K562 (cell line): ENCODE results near the gene CHCHD10. TPM values are rescaled to one million over a fixed set of nuclear protein-coding genes. Genes with fewer than 3 reads are reported as not detected.

Source experiments
- ATF7 ChIP-seq: fragments of 450-650 bp; IDR thresholded peaks from 2 replicates; pipeline ENCODE4 v1.7.1; 2014; ENCODE audit warnings: mild to moderate bottlenecking, moderate library complexity
- BCLAF1 ChIP-seq, 2 experiments: fragments of 450-650 bp in 1 of 2; IDR thresholded peaks; 2 replicates each; pipeline ENCODE4 v1.6.1; 2011 to 2017; ENCODE audit warnings: low read depth in 2 of 2, antibody characterized with exemption in 1 of 2, borderline replicate concordance in 1 of 2, low read length in 1 of 2, mild to moderate bottlenecking in 1 of 2, mixed read lengths in 1 of 2; ENCODE audit not compliant: control insufficient read depth in 1 of 2
- CSDE1 ChIP-seq, 2 experiments: fragments of 450-650 bp; IDR thresholded peaks; 2 replicates each; pipeline ENCODE4 v1.6.1; 2016; ENCODE audit warnings: mild to moderate bottlenecking in 1 of 2
- GTF2E2 ChIP-seq: fragments of 200-800 bp; sonication (Bioruptor generic); IDR thresholded peaks from 2 replicates; pipeline ENCODE4 v1.6.1; 2016; ENCODE audit warnings: missing genetic modification characterization, missing compliant biosample characterization
- HDAC8 ChIP-seq: fragments of 450-650 bp; IDR thresholded peaks from 2 replicates; pipeline ENCODE4 v1.6.1; 2016; ENCODE audit warnings: mild to moderate bottlenecking, missing genetic modification characterization, moderate library complexity, missing compliant biosample characterization
- MAFK ChIP-seq: IDR thresholded peaks from 2 replicates; pipeline ENCODE4 v1.6.1; 2011; ENCODE audit warnings: low read length, improper control_type of control experiment
- MAX ChIP-seq: sonication (generic); formaldehyde crosslinking; IDR thresholded peaks from 2 replicates; pipeline ENCODE4 v1.9.0; 2022; ENCODE audit warnings: mild to moderate bottlenecking, missing genetic modification reagents
- MLX ChIP-seq, 2 experiments: fragments of 450-650 bp in 1 of 2; sonication (generic) in 1 of 2; formaldehyde crosslinking; conservative IDR thresholded peaks; 2 replicates each; pipeline versions ENCODE4 v1.4.0 to v1.8.1; 2020 to 2022; ENCODE audit warnings: mild to moderate bottlenecking in 1 of 2, missing genetic modification reagents in 1 of 2
- NCOA4 ChIP-seq: fragments of 450-650 bp; IDR thresholded peaks from 2 replicates; pipeline ENCODE4 v1.6.1; 2018; ENCODE audit warnings: mild to moderate bottlenecking; ENCODE audit not compliant: partially characterized antibody
- NFE2L1 ChIP-seq: fragments of 450-650 bp; IDR thresholded peaks from 2 replicates; pipeline ENCODE4 v1.6.1; 2016; ENCODE audit warnings: missing genetic modification characterization, low read depth, mild to moderate bottlenecking, missing compliant biosample characterization, moderate library complexity, borderline replicate concordance
- SREBF2 ChIP-seq: sonication (generic); formaldehyde crosslinking; IDR thresholded peaks from 2 replicates; pipeline ENCODE4 v1.4.0; 2020; ENCODE audit warnings: mild to moderate bottlenecking, missing genetic modification reagents
- THAP7 ChIP-seq: fragments of 250-450 bp; sonication (Bioruptor Pico); IDR thresholded peaks from 2 replicates; pipeline ENCODE4 v1.5.0; 2021
- ZBTB7A ChIP-seq: IDR thresholded peaks from 2 replicates; pipeline ENCODE4 v1.6.1; 2011; ENCODE audit warnings: low read depth, mild to moderate bottlenecking, low read length, moderate library complexity, borderline replicate concordance; ENCODE audit not compliant: control insufficient read depth
- ZNF175 ChIP-seq: fragments of 200-800 bp; sonication (Bioruptor generic); IDR thresholded peaks from 2 replicates; pipeline ENCODE4 v1.6.1; 2016; ENCODE audit warnings: low read depth, mild to moderate bottlenecking, missing genetic modification characterization, missing compliant biosample characterization
- ZNF41 ChIP-seq: fragments of 250-450 bp; sonication (Bioruptor Pico); conservative IDR thresholded peaks from 2 replicates; pipeline ENCODE4 v1.4.0; 2020; ENCODE audit warnings: mild to moderate bottlenecking
- ZNF655 ChIP-seq: fragments of 250-450 bp; sonication (Bioruptor Pico); IDR thresholded peaks from 2 replicates; pipeline ENCODE4 v1.5.0; 2021
- polyA plus RNA-seq, 8 experiments: library from polyadenylated mRNA; depleted of rRNA in 4 of 8; stranded (reverse) in 5 of 8; unstranded in 3 of 8; fragments of >200 nt; fragmentation: Nextera tagmentation in 2 of 8; fragmentation: Illumina TruSeq in 1 of 8; extraction: Ambion mirVana in 2 of 8; extraction: Trizol in 1 of 8; gene quantifications; 2 replicates each; pipeline versions ENCODE4 v1.2.1 to v1.2.3, GENCODE V29; 2011 to 2014; ENCODE audit warnings: inconsistent platforms in 1 of 8, missing spikeins in 1 of 8
- total RNA-seq, 7 experiments: library from RNA; depleted of rRNA in 6 of 7; stranded (reverse); fragments of >200 nt in 6 of 7; fragmentation: Illumina TruSeq in 2 of 7; extraction: Trizol in 2 of 7; gene quantifications; 2 replicates each; pipeline versions ENCODE4 v1.2.1 to v1.2.3, GENCODE V29; 2011 to 2021; ENCODE audit warnings: low replicate concordance in 1 of 7

CHCHD10 gene
- total and polyA plus RNA-seq, 9 of the 15 experiments (the other 6 are each of a cell fraction or from before 2014, with no cell fraction given) = 15.2 to 292 (median 102) TPM

GRCh38 chr22:23767673-23768548, at the start of gene CHCHD10 (continued):
- TF ChIP-seq GTF2E2 (tag) = peak; percentile 89
- TF ChIP-seq CSDE1 (IDR thresholded peaks at IDR 0.05) = 0 out of 4 replicates have a peak, but pooled peaks of 1 of the 2 experiments have one; percentile 26
- TF ChIP-seq SREBF2 (CRISPR knock-in tag) = 0 out of 2 replicates have a peak, but pooled peaks have one; percentile 79
- TF ChIP-seq NFE2L1 = no peak
- TF ChIP-seq ZNF175 (CRISPR knock-in tag) = peak; percentile 72; the same call in 1 of the 2 replicates
- TF ChIP-seq ZNF41 (CRISPR knock-in tag) = peak; percentile 68; the same call in 1 of the 2 replicates
- TF ChIP-seq ZNF655 (CRISPR knock-in tag) = no peak
- no peak for TF ChIP-seq MLX (CRISPR knock-in tag; conservative IDR thresholded peaks at IDR 0.05)
- TF ChIP-seq THAP7 = no peak
- no peak for TF ChIP-seq BCLAF1 (IDR thresholded peaks at IDR 0.05; ENCODE audit: borderline replicate concordance in 1 of 2, control insufficient read depth in 1 of 2, low read depth in 2 of 2, low read length in 1 of 2)
- TF ChIP-seq ATF7 = 0 out of 2 replicates have a peak, but pooled peaks have one; percentile 36
- no peak for TF ChIP-seq NCOA4
- TF ChIP-seq HDAC8 (tag) = peak; percentile 19; the same call in 1 of the 2 replicates
- peak; percentile 91; the same call in 1 of the 2 replicates for TF ChIP-seq ZBTB7A
- TF ChIP-seq MAX = peak; percentile 79
- TF ChIP-seq MAFK = no peak
